AG04450 (cell line): ENCODE measurements around the gene IL27RA. TPM values are rescaled to one million over a fixed set of nuclear protein-coding genes. Genes with fewer than 3 reads are reported as not detected.

Source experiments
- CTCF ChIA-PET: fragments of 300-600, 350-600 bp; formaldehyde crosslinking; extraction: SDS; loops from one replicate; lab custom pipeline; 2022; ENCODE audit warnings: antibody characterized with exemption, inconsistent platforms; lab: Charles Lee
- POLR2A ChIA-PET: fragments of 350-600 bp; formaldehyde crosslinking; extraction: SDS; loops from one replicate; lab custom pipeline; 2021; ENCODE audit warnings: antibody characterized with exemption, inconsistent platforms; lab: Yijun Ruan, JAX
- DNase-seq: peaks from one replicate; pipeline ENCODE4 v3.0.0-alpha.2; 2011; ENCODE audit warnings: low read depth, low spot score
- H3K27ac ChIP-seq: one replicate; pipeline ENCODE4 v1.5.1; 2012; ENCODE audit warnings: low read depth, low read length, control low read depth
- H3K27me3 ChIP-seq: one replicate; pipeline ENCODE4 v1.6.0; 2012; ENCODE audit warnings: low read length; ENCODE audit not compliant: control insufficient read depth, insufficient read depth
- H3K4me3 ChIP-seq: 2 replicates; pipeline ENCODE4 v1.5.1; 2011; ENCODE audit warnings: mild to moderate bottlenecking, low read depth, low read length, control low read depth
- H3K9me3 ChIP-seq: 2 replicates; pipeline ENCODE4 v1.5.1; 2012; ENCODE audit warnings: low read length; ENCODE audit not compliant: control insufficient read depth, insufficient read depth
- polyA plus RNA-seq: library from polyadenylated mRNA; depleted of rRNA; stranded (reverse); fragments of >200 nt; gene quantifications from 2 replicates; pipeline ENCODE4 v1.2.3, GENCODE V29; 2011
- TF ChIP-seq, protein P1 (sequence below): IDR thresholded peaks from 2 replicates; pipeline ENCODE4 v1.5.1; 2011; ENCODE audit warnings: low read depth, low read length, control low read depth, inconsistent platforms

Gene IL27RA
- polyA plus RNA-seq, 1 experiment, result 4.5 TPM

DNA sequence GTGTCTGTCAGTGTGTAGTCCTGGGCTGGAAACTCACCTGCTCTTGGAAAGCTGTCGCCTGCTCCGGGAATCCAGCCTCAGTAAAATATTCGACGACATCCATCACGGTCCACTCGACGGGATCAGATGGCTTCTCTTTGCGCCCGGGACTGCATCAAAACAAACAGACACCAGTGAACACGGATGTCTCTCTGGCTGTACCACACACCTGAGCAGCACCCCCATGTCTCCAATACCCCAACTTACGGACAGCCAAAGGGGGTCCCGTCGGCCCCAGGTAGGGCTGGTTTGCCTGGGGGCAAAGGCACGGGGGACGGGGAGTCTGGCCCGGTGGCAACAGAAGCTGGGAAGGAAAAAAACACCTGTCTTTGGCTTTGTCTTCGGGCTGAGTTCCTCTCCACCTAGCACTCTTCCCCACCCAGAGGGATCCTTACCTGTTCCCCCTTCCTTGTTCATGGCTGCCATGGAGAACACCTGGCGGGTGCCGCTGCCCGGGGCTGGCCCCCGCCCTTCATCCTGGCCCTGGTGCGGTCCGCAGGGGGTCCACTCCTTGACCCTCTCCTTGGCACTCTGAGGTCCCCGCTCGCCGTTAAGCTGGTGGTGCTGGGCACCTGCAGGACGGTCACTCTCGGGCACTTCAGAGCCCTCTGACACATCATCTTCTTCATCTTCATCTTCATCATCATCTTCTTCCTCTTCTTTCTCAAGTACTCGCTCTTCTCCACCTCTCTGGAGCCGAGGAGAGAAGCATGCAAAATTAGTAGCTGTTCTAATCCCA, 57.3 kb downstream of the IL27RA start:
- peaks cover 8% of the 10 kb centered on the region; the same call in 1 of the 2 replicates for H3K9me3 ChIP-seq
- POLR2A ChIA-PET, result no interaction called here
- no peak overlapping the region for H3K27ac ChIP-seq
- DNase-seq, result no peak
- H3K27me3 ChIP-seq, result no peaks in the 10 kb centered on the region
- peak overlapping the region; percentile 77 for H3K4me3 ChIP-seq
- CTCF ChIA-PET, result no interaction called here
- TF ChIP-seq, protein P1, sequence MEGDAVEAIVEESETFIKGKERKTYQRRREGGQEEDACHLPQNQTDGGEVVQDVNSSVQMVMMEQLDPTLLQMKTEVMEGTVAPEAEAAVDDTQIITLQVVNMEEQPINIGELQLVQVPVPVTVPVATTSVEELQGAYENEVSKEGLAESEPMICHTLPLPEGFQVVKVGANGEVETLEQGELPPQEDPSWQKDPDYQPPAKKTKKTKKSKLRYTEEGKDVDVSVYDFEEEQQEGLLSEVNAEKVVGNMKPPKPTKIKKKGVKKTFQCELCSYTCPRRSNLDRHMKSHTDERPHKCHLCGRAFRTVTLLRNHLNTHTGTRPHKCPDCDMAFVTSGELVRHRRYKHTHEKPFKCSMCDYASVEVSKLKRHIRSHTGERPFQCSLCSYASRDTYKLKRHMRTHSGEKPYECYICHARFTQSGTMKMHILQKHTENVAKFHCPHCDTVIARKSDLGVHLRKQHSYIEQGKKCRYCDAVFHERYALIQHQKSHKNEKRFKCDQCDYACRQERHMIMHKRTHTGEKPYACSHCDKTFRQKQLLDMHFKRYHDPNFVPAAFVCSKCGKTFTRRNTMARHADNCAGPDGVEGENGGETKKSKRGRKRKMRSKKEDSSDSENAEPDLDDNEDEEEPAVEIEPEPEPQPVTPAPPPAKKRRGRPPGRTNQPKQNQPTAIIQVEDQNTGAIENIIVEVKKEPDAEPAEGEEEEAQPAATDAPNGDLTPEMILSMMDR, result no peak

DNA sequence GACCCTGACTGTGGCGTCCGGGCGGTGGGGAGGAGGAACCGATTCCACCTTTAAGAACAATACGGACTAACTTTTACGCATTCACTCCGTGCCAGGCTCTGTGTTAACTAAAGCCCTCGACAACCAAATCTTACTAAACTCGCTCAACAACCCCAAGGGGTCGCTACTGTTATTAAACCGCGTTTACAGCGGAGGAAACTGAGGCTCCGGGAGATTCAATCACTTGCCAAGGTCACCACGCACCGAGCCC, 57.8 kb downstream of the IL27RA start:
- peaks cover 12% of the 10 kb centered on the region; the same call in 1 of the 2 replicates for H3K9me3 ChIP-seq
- ChIA-PET CTCF (no interaction called here), POLR2A (no interaction called here)
- peak overlapping the region; percentile 77 for H3K4me3 ChIP-seq
- TF ChIP-seq, protein P1, result peak; percentile 16; the same call in 1 of the 2 replicates
- H3K27me3 ChIP-seq, result no peaks in the 10 kb centered on the region
- DNase-seq, result no peak
- no peak overlapping the region for H3K27ac ChIP-seq

DNA sequence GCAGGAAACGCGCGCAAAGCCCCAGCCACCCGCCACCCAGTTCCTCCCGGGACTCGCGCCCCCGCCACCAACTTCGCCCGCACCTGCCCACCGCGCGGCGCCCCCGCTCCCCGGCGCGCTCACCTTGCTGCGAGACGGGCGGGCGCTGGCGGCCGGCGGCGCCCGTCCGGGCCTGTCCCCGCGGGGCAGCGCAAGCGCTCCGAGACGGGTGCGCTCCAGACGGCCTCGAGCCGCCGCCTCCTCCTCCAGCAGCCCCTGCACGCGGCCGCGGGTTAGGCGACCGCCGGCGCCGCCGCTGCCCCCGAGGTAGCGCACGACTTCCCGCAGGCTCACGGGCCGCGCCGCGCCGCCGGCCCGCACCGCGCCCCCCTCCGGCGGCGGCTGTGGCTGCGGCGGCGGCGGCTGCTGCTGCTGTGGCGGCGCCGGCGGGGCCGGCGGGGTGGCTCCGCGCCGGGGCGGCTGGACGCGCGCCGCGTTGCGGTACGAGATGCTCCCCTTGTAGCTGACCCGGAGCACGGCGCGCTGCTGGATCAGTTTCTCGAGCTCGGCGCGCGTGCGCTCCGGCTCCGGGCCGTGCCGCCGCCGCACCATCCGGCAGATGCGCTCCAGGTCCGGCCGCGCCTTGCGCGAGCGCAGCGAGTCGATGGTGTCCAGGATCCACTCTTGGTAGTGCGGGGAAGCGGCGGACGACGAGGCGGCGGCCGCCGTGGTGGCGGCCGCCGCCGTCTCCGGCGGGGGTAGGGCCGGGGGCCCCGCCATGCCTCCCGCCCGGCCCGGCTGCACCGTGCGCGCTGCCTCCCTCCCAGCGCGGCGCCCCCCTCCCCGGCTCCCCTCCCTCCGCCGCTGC, 58.3 kb downstream of the IL27RA start:
- ChIA-PET POLR2A (no interaction called here), CTCF (no interaction called here)
- Histone ChIP-seq H3K9me3 (peaks cover 12% of the 10 kb centered on the region; the same call in 1 of the 2 replicates), H3K27ac (no peak overlapping the region), H3K4me3 (peak overlapping the region; percentile 77), H3K27me3 (no peaks in the 10 kb centered on the region)
- DNase-seq, result no peak
- TF ChIP-seq, protein P1, result no peak

DNA sequence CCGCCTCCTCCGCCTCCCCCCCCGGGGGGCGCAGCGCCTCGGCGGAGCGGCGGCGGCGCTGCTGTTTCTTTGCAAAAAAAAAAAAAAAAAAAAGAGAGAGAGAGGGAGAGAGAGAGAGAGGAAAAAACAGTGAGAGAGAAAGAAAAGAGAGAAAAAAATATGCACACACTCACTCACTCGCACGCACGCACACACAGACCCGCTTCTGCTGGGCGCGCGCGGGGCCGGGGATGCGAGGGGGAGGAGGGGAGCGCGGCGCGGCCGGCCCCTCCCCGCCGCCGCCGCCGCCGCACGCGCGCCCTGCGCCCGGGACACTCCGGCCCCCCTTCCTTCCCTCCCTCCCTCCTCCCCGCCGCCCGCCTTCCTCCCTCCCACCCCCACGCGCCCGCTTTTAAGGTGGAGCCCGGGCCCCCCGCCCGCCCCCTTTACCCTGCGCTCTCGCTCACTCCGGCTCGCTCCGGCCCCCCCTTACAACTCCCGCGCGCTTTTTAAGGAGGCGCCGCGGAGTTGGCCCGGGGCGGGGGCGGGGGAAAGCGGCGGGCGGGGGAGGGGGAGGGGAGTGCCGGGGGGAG, 59.0 kb downstream of the IL27RA start, which contains the start of gene SAMD1:
SAMD1 (minus strand) TSS at position 243 of the 572 bp plus-strand sequence.
- DNase-seq, result peak; percentile 68
- Histone ChIP-seq H3K27me3 (no peaks in the 10 kb centered on the region), H3K27ac (peak within 1 kb of the TSS; percentile 47), H3K4me3 (peak within 1 kb of the TSS; percentile 77), H3K9me3 (peaks cover 12% of the 10 kb centered on the region; the same call in 1 of the 2 replicates)
- TF ChIP-seq, protein P1, result no peak
- ChIA-PET POLR2A (no interaction called here), CTCF (interaction anchor here (0.6 kb wide), 1 partner anchor 41 kb away, joined by 3 read pairs; no protein-coding TSS in a partner anchor)
